Stomach smooth muscle (tissue), 2 donors: Measurements from ENCODE around the gene PRM2.

Experiments used
- H3K27ac ChIP-seq: one replicate; pipeline ENCODE4 v1.7.0; 2013; ENCODE audit warnings: mild to moderate bottlenecking, low read length, inconsistent platforms
- H3K27me3 ChIP-seq, 2 donors: one replicate each; pipeline ENCODE4 v1.7.0; 2013; ENCODE audit warnings: low read length in 2 of 2; ENCODE audit not compliant: insufficient read depth in 2 of 2, control insufficient read depth in 1 of 2
- H3K36me3 ChIP-seq, 2 donors: one replicate each; pipeline ENCODE4 v1.7.0; 2013; ENCODE audit warnings: low read length in 2 of 2; ENCODE audit not compliant: control insufficient read depth in 2 of 2, insufficient read depth in 2 of 2
- H3K4me1 ChIP-seq: one replicate; pipeline ENCODE4 v1.7.0; 2013; ENCODE audit warnings: low read length; ENCODE audit not compliant: control insufficient read depth, insufficient read depth
- H3K4me3 ChIP-seq, 2 donors: one replicate each; pipeline ENCODE4 v1.7.0; 2013; ENCODE audit warnings: low read length in 2 of 2
- H3K9ac ChIP-seq, 2 donors: one replicate each; pipeline ENCODE4 v1.7.0; 2013; ENCODE audit warnings: low read length in 2 of 2, mild to moderate bottlenecking in 1 of 2
- H3K9me3 ChIP-seq, 2 donors: one replicate each; pipeline ENCODE4 v1.7.0; 2013; ENCODE audit warnings: low read length in 2 of 2; ENCODE audit not compliant: control insufficient read depth in 2 of 2
- donor health status: healthy.
- donor health status: Pancreatic carcinoma.

PRM2 gene

GRCh38 chr16:11239644-11240632 lies 36.3 kb downstream of the PRM2 start:
- H3K9ac ChIP-seq: no peak overlapping the region
- H3K27ac ChIP-seq: no peak overlapping the region
- H3K36me3 ChIP-seq: no peaks in the 10 kb centered on the region
- H3K27me3 ChIP-seq: no peaks in the 10 kb centered on the region
- no peaks in the 10 kb centered on the region for H3K9me3 ChIP-seq
- no peak overlapping the region for H3K4me3 ChIP-seq
- H3K4me1 ChIP-seq: peaks cover 4% of the 10 kb centered on the region

DNA sequence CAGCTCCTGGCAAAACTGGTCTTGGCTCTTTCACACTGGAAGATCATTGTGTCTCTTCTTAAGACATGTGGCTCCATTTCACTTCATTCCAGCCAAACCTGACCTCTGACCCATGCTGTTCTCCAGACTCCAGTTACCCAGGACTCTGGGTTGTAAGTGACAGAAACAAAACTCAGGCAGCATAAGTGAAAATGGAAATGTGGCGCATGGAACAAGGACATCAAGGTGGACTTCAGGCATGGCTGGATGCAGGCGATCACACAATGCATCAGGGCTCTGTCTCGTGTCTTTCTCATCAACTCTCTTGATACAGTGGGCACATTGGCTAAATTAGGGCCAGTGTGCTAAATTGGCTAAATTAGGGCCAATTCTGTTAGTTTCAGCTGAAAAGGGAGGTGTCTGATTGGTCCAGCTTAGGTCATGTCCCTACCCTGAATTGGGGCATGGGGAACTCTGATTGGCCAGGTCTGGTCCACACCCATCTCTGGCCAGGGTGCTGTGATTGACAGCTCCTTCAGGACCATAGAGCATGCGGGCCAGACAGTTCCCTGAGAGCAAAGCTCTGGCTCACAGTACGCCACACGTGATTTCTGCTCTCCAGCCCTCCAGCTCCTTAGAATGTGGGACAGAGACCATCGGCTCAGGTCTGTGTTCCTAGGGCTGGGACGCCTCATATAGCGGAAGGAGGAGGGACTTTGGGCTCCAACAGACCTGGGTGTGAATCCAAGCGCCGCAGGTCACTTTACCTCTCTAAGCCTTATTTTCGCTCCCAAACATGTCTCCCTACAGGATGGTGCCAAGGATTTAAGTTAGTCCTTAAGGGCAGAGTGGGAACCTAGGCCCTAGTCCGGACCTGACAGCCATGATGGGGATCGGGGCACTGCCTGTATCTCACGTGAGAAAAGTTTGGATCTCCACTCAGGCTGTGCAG lies 37.7 kb downstream of the PRM2 start:
- no peak overlapping the region for H3K9ac ChIP-seq
- H3K27ac ChIP-seq: no peak overlapping the region
- H3K4me1 ChIP-seq: peaks cover 4% of the 10 kb centered on the region
- no peaks in the 10 kb centered on the region for H3K27me3 ChIP-seq
- no peaks in the 10 kb centered on the region for H3K36me3 ChIP-seq
- no peaks in the 10 kb centered on the region for H3K9me3 ChIP-seq
- no peak overlapping the region for H3K4me3 ChIP-seq

DNA sequence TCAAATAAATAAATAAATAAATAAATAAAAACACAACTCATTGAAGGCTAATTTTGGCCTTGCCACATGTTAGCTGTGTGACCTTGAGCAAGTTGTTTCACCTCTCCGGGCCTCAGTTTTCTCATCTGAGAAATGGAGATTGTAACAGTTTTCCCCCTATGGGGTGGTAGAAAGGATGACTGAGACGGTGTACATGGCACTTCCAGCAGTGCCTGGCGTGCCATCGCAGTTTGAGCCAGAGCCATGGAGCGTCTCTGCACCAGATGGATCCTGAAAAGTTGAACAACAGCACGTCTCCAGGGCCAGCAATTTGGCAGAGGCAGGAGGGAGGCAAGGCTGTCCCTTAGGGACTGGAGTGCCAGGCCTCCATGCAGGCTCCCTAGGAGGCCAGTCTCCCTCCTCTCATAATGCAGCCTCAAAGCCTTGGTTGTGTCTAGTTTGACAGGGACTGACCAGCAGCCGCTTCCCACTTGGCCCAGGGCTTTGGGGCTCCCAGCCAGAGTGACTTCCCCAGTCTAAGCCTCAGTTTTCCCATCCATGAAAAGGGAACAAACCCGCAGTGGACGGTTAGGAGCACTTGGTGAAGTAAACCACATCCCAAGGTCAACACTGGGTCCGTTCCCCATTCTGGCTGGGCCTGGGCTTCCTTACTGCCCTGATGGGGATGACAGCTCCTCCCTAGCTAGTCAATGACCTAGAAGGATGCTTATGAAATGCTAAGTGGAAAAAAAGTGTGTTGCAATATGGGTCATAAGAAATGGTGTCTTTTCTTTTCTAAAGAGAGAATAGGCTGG lies 39.6 kb downstream of the PRM2 start:
- H3K4me3 ChIP-seq: no peak overlapping the region
- no peak overlapping the region for H3K9ac ChIP-seq
- H3K4me1 ChIP-seq: peaks cover 4% of the 10 kb centered on the region
- no peak overlapping the region for H3K27ac ChIP-seq
- no peaks in the 10 kb centered on the region for H3K9me3 ChIP-seq
- no peaks in the 10 kb centered on the region for H3K36me3 ChIP-seq
- H3K27me3 ChIP-seq: no peaks in the 10 kb centered on the region

DNA sequence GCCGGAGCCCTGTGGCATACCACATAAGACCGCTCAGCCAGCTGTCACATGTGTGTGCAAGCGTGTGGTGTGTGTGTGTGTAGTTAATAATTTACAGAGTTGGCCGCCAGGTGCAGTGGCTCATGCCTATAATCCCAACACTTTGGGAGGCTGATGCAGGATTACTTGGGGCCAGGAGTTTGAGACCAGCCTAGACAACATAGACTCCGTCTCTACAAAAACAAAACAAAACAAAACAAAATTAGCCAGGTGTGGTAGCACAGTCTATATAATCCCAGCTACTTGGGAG lies 40.6 kb downstream of the PRM2 start:
- Histone ChIP-seq H3K36me3 (no peaks in the 10 kb centered on the region), H3K4me3 (no peak overlapping the region)

GRCh38 chr16:11234884-11235702 lies 41.2 kb downstream of the PRM2 start:
- Histone ChIP-seq H3K27ac (no peak overlapping the region), H3K36me3 (no peaks in the 10 kb centered on the region), H3K4me1 (no peaks in the 10 kb centered on the region), H3K9me3 (no peaks in the 10 kb centered on the region), H3K9ac (no peak overlapping the region), H3K4me3 (no peak overlapping the region), H3K27me3 (no peaks in the 10 kb centered on the region)

More for the DNA sequence above, 40.6 kb downstream of the PRM2 start:
- Histone ChIP-seq H3K4me1 (peaks cover 4% of the 10 kb centered on the region), H3K27me3 (no peaks in the 10 kb centered on the region), H3K9ac (no peak overlapping the region), H3K9me3 (no peaks in the 10 kb centered on the region), H3K27ac (no peak overlapping the region)

- Histone ChIP-seq H3K4me3 (no peak overlapping the region), H3K27ac (no peak overlapping the region), H3K36me3 (no peaks in the 10 kb centered on the region), H3K27me3 (no peaks in the 10 kb centered on the region), H3K4me1 (no peaks in the 10 kb centered on the region), H3K9ac (no peak overlapping the region), H3K9me3 (no peaks in the 10 kb centered on the region)
Measured at GRCh38 chr16:11233727-11234376, 42.4 kb downstream of the PRM2 start.

- Histone ChIP-seq H3K27me3 (no peaks in the 10 kb centered on the region), H3K9ac (no peak overlapping the region), H3K4me3 (no peak overlapping the region), H3K27ac (no peak overlapping the region), H3K4me1 (no peaks in the 10 kb centered on the region), H3K9me3 (no peaks in the 10 kb centered on the region), H3K36me3 (no peaks in the 10 kb centered on the region)
Measured at GRCh38 chr16:11232852-11233726, 43.2 kb downstream of the PRM2 start.

GRCh38 chr16:11232302-11232851 lies 43.9 kb downstream of the PRM2 start:
- Histone ChIP-seq H3K36me3 (no peaks in the 10 kb centered on the region), H3K27me3 (no peaks in the 10 kb centered on the region), H3K9me3 (no peaks in the 10 kb centered on the region), H3K9ac (no peak overlapping the region), H3K4me3 (no peak overlapping the region), H3K4me1 (no peaks in the 10 kb centered on the region), H3K27ac (no peak overlapping the region)
